Fibroblast of the aortic adventitia (primary cell): ENCODE data around the gene CENPP. TPM values are rescaled to one million over a fixed set of nuclear protein-coding genes. Genes with fewer than 3 reads are reported as not detected.

ENCODE experiments used
- DNase-seq: peaks from one replicate; pipeline ENCODE4 v3.0.0-alpha.2; 2010; ENCODE audit warnings: low read depth
- H3K4me3 ChIP-seq: 2 replicates; pipeline ENCODE4 v1.5.1; 2011; ENCODE audit warnings: low read depth, mild to moderate bottlenecking, control low read depth, low read length, moderate library complexity
- total RNA-seq: library from RNA; depleted of rRNA; stranded (reverse); fragments of >200 nt; gene quantifications from 2 replicates; pipeline ENCODE4 v1.2.3, GENCODE V29; 2012; ENCODE audit warnings: low replicate concordance
- TF ChIP-seq, protein P1 (sequence below): IDR thresholded peaks from 2 replicates; pipeline ENCODE4 v1.5.1; 2011; ENCODE audit warnings: mild to moderate bottlenecking, low read length, control low read depth, inconsistent platforms; ENCODE audit not compliant: insufficient read depth

The CENPP gene
- total RNA-seq, 1 donor, result 19.3 TPM

DNA sequence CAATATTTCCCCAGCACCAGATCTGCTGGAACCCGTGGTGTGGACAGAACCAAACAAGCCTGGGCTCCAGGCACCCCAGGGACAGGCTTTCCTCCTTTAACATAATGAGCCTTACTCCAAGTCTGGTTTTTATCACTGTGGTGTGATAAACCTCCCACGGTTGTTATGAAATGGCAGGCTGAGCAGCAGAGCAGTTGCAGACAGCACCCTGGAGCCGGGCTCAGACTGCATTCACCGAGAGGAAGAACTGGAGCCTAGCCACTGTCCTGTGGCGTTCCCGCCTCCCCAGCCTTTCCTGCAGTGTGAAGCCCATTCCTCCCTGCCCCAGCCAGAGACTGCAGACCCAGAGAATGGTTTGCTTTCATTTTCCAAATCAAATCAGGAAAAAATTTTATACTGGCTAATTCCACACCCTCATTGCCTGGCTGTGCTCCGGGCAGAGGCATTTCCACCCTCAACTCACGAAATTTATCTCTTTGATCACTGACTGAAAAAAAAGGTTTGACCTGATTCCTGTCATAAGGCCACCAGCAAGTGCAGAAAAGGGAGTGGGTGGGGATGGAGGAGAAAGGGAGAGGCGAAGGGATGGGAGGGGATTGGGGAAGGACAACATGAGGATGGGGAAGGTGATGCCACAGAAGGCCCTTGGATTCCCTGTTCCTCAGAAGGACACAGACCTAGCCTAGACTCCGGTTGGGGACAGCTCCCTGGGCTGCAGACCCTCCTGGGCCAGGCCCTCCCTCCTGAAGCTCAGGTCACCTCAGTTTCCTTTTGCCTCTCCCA, 325.3 kb downstream of the CENPP start:
- peak overlapping the region; percentile 15 for H3K4me3 ChIP-seq
- TF ChIP-seq, protein P1, sequence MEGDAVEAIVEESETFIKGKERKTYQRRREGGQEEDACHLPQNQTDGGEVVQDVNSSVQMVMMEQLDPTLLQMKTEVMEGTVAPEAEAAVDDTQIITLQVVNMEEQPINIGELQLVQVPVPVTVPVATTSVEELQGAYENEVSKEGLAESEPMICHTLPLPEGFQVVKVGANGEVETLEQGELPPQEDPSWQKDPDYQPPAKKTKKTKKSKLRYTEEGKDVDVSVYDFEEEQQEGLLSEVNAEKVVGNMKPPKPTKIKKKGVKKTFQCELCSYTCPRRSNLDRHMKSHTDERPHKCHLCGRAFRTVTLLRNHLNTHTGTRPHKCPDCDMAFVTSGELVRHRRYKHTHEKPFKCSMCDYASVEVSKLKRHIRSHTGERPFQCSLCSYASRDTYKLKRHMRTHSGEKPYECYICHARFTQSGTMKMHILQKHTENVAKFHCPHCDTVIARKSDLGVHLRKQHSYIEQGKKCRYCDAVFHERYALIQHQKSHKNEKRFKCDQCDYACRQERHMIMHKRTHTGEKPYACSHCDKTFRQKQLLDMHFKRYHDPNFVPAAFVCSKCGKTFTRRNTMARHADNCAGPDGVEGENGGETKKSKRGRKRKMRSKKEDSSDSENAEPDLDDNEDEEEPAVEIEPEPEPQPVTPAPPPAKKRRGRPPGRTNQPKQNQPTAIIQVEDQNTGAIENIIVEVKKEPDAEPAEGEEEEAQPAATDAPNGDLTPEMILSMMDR, result no peak
- peak; percentile 95 for DNase-seq

DNA sequence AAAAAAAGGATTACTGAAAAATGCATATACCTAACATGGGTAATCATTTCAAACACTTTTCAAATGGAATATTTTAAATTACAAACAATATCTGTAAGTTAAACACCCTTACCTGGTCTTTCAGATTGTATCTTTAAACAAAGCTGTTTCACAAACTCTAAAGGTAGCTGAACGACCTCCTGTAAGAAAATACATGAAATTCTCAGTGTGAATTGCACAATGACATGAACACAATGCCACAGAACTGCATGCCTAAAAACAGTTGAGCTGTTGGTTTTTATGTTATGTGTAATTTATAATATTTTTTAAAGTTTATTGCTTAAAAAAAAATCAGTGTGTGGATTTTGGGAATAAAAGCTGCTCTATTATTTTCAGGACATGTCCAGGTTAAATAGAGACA, 326.7 kb downstream of the CENPP start:
- H3K4me3 ChIP-seq, result no peak overlapping the region
- TF ChIP-seq, protein P1, result no peak
- peak; percentile 36 for DNase-seq

DNA sequence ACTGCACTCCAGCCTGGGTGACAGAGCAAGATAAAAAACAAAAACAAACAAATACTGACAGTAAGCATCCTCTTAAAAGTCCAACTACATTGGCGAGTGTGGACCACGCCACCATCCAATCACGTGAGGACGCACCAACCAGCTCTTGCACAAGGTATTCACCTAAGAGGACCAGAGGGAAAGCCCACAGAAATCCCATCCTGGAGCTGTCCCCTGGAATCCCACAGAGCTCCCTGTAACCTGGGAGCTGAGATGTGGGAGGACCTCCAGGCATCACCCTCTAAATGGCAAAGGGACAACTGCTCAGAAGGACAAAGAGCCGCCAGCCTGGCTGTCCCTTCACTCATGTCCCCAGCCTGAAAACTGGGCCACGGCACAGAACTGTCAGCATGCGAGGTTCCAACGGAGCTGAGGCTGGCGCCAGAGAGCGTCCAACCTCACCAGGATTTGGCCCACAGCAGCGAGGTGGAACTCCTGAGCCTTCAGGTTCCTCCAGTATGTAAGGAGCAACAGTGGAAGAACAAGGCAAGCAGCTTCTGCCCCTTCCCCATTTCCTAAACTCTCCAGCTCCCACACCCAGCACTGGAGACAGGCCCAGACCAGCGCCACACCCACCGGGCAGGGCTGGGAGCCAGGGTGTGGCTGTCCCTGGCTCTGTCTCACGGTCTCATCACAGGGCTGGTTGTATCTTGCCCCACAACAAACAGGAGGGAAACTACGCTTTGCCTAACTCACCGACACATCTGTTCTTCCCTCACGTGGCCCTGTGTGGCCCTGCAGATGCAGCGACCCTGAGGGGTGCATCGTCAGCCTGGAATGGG, 328.9 kb downstream of the CENPP start:
- peak; percentile 35 for DNase-seq
- no peak overlapping the region for H3K4me3 ChIP-seq
- TF ChIP-seq, protein P1, result no peak

DNA sequence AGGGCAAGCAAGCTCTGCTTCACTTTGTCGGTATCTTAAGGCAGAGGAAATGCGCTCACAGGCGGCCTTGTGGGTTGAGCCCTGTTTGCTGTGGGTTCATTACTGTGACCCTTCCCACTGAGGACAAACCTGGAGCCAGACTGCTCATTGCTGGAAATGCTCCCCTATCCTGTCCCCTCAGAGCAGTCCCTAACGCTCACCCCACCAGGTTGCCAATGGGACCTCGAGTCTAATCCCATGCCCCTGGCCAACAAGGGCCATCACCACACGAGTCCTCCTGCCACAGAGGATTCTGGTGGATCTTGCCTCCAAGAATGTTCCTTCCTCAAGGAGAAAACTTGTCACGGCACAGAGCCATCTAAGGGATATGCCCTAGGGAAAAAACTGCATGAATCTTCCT, 329.6 kb downstream of the CENPP start:
- no peak overlapping the region for H3K4me3 ChIP-seq
- DNase-seq, result no peak

DNA sequence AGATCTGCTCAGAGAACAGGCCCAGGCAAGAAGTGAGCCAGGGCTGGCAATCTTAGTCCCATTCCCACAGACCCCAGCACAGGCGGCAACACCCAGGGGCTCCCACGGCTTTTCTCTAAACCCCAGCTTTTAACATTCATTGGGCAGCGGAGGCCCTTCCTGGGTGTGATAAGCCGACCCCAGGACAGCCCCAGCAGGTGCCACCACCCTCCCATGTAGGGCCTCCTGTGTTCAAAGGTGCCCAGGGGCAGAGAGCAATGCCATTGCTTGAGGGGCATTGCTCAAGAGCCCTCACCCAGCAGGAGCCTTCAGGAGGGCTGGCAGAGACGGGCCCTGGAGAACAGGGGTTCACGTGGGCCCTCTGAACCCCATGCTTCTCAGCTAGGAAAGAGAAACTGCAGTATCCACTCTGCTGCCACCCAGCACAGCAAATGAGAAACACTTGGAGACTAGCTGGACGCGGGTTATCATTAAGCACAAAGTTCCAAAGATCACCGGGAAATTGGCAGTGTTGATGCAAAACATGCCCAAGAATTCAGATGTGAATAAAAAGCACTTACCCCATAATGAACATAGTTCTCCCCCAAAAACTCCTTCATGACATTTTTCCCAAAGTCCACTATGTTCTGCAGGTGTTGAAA, 330.3 kb downstream of the CENPP start:
- no peak overlapping the region for H3K4me3 ChIP-seq
- no peak for DNase-seq

More for the DNA sequence above, 329.6 kb downstream of the CENPP start:
- TF ChIP-seq, protein P1, result no peak

DNA sequence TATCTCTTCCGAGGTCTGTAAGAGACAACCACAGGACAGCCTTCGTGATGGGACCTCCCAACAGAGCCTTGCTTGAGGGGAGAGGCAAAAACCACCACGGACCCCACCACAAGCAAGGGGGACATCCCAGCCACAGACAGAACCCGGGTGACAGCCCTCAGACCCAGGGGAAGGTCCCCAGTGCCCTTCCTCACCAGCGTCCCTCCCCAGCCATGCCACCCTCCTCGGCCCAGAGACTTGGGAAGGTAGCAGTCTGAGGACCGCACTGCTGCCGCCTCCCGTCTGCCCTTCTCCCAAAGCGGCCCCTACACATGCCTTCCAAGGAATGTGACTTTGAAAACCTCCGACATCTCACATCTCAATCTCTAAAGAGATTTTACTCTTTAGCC, 330.8 kb downstream of the CENPP start:
- TF ChIP-seq, protein P1, result no peak
- no peak for DNase-seq
- H3K4me3 ChIP-seq, result no peak overlapping the region

More for the DNA sequence above, 330.3 kb downstream of the CENPP start:
- TF ChIP-seq, protein P1, result no peak
